ENCODE measurements around the gene ZDHHC6.
"Not testable (repeated sequence)": the region's sequence is repeated elsewhere in the genome, so short reads cannot be mapped to it uniquely, and the experiment has no call there.

Gene ZDHHC6

GRCh38 chr10:112446055-112446854 is 459 bp downstream of the ZDHHC6 start:
- DNase-seq (ENCODE audit: low read depth), result no peak

- DNase-seq (ENCODE audit: low read depth), result no peak
Observed at GRCh38 chr10:112442063-112442462, 4.7 kb downstream of the ZDHHC6 start.

- DNase-seq (ENCODE audit: low read depth), result no peak
Observed at GRCh38 chr10:112441520-112441919, 5.2 kb downstream of the ZDHHC6 start.

- DNase-seq (ENCODE audit: low read depth), result no peak
Observed at GRCh38 chr10:112438356-112438755, 8.4 kb downstream of the ZDHHC6 start.

- DNase-seq (ENCODE audit: low read depth), result no peak
Observed at GRCh38 chr10:112434988-112435619, 11.6 kb downstream of the ZDHHC6 start.

GRCh38 chr10:112433136-112433535 is 13.6 kb downstream of the ZDHHC6 start:
- DNase-seq (ENCODE audit: low read depth), result no peak

- DNase-seq (ENCODE audit: low read depth), result no peak
Observed at GRCh38 chr10:112429654-112430230, 17.0 kb downstream of the ZDHHC6 start.

- DNase-seq (ENCODE audit: low read depth), result no peak
Observed at GRCh38 chr10:112429147-112429546, 17.6 kb downstream of the ZDHHC6 start.

- no peak for DNase-seq (ENCODE audit: low read depth)
Observed at GRCh38 chr10:112426111-112426510, 20.6 kb downstream of the ZDHHC6 start.

GRCh38 chr10:112424651-112425050 is 22.1 kb downstream of the ZDHHC6 start:
- no peak for DNase-seq (ENCODE audit: low read depth)

- DNase-seq (ENCODE audit: low read depth), result no peak
Observed at GRCh38 chr10:112421731-112422130, 25.0 kb downstream of the ZDHHC6 start.

GRCh38 chr10:112412696-112413095 is 34.0 kb downstream of the ZDHHC6 start:
- no peak for DNase-seq (ENCODE audit: low read depth)

- no peak for DNase-seq (ENCODE audit: low read depth)
Observed at GRCh38 chr10:112409755-112410154, 37.0 kb downstream of the ZDHHC6 start.

GRCh38 chr10:112409299-112409698 is 37.4 kb downstream of the ZDHHC6 start:
- DNase-seq (ENCODE audit: low read depth), result no peak

GRCh38 chr10:112407696-112408095 is 39.0 kb downstream of the ZDHHC6 start:
- DNase-seq (ENCODE audit: low read depth), result no peak

- DNase-seq (ENCODE audit: low read depth), result not testable (repeated sequence)
Observed at GRCh38 chr10:112406806-112407205, 39.9 kb downstream of the ZDHHC6 start.

GRCh38 chr10:112404617-112405016 is 42.1 kb downstream of the ZDHHC6 start:
- DNase-seq (ENCODE audit: low read depth), result no peak

GRCh38 chr10:112402917-112403316 is 43.8 kb downstream of the ZDHHC6 start:
- no peak for DNase-seq (ENCODE audit: low read depth)

GRCh38 chr10:112397592-112397991 is 49.1 kb downstream of the ZDHHC6 start:
- no peak for DNase-seq (ENCODE audit: low read depth)

- no peak for DNase-seq (ENCODE audit: low read depth)
Observed at GRCh38 chr10:112395809-112396530, 50.7 kb downstream of the ZDHHC6 start.

- DNase-seq (ENCODE audit: low read depth), result no peak
Observed at GRCh38 chr10:112394475-112394875, 52.2 kb downstream of the ZDHHC6 start.

- no peak for DNase-seq (ENCODE audit: low read depth)
Observed at GRCh38 chr10:112393827-112394226, 52.9 kb downstream of the ZDHHC6 start.

GRCh38 chr10:112393341-112393740 is 53.4 kb downstream of the ZDHHC6 start:
- no peak for DNase-seq (ENCODE audit: low read depth)

All from stimulated activated CD8-positive, alpha-beta memory T cell treated with anti-CD3 and anti-CD28 coated beads, Interleukin-15, amount 100 ng/mL, for 24 hours (primary cell).